ENCODE measurements around the gene KCNAB1. TPM values are rescaled to one million over a fixed set of nuclear protein-coding genes. Genes with fewer than 3 reads are reported as not detected.

Gene KCNAB1
- total and polyA plus RNA-seq, 2 donors (not counting 1 experiment from before 2014, with no cell fraction given): not detected

- no peak overlapping the region for H2AFZ ChIP-seq (ENCODE audit: insufficient read depth, low read depth, low read length, poor library complexity, severe bottlenecking)
- H3K27me3 ChIP-seq (replicated peaks in 1 of 4; ENCODE audit: control extremely low read depth in 1 of 4, control insufficient read depth in 3 of 4, insufficient read depth in 4 of 4, low read length in 3 of 4): no peaks in the 10 kb centered on the region
- H3K27ac ChIP-seq (ENCODE audit: low read length in 2 of 2): no peak overlapping the region
- no peak overlapping the region for H3K9ac ChIP-seq (ENCODE audit: low read length)
- no CpG with 5 or more reads among the region's 4 CpGs for WGBS (ENCODE audit: insufficient coverage)
- ChIA-PET CTCF (no interaction called here), POLR2A (no interaction called here)
- intact Hi-C loops (cut with micrococcal nuclease): no loop called here
- no peak for TF ChIP-seq CTCF (IDR thresholded peaks at IDR 0.05)
- no peak for TF ChIP-seq EZH2 (IDR thresholded peaks at IDR 0.05; ENCODE audit: borderline replicate concordance, insufficient read depth, low read depth, low read length, poor library complexity, severe bottlenecking)
- no peaks in the 10 kb centered on the region for H4K20me1 ChIP-seq (ENCODE audit: control insufficient read depth, insufficient read depth, low read length, poor library complexity, severe bottlenecking)
- no peaks in the 10 kb centered on the region for H3K79me2 ChIP-seq (ENCODE audit: control insufficient read depth, insufficient read depth, low read length)
- no peak for ATAC-seq (ENCODE audit: low read depth)
- H3K4me3 ChIP-seq (ENCODE audit: control extremely low read depth in 1 of 5, extremely low read depth in 1 of 5, insufficient read depth in 1 of 5, low read depth in 2 of 5, low read length in 4 of 5): no peak overlapping the region
- H3K9me3 ChIP-seq (ENCODE audit: control extremely low read depth in 1 of 3, control insufficient read depth in 2 of 3, insufficient read depth in 1 of 3, low read length in 2 of 3): no peaks in the 10 kb centered on the region
- Mint-ChIP-seq H3K9me3 (ENCODE audit: insufficient read depth) (no peaks in the 10 kb centered on the region), H3K4me1 (no peaks in the 10 kb centered on the region), H3K27ac (no peak overlapping the region), H3K27me3 (peaks cover 14% of the 10 kb centered on the region), H3K4me3 (no peak overlapping the region)
- no peaks in the 10 kb centered on the region for H3K36me3 ChIP-seq (replicated peaks in 1 of 2; ENCODE audit: control extremely low read depth in 1 of 2, control insufficient read depth in 1 of 2, extremely low read depth in 1 of 2, insufficient read depth in 2 of 2, low read length in 1 of 2)
- DNase-seq: no peak
- H3K4me1 ChIP-seq (ENCODE audit: control insufficient read depth in 2 of 2, insufficient read depth in 2 of 2, low read length in 2 of 2): no peaks in the 10 kb centered on the region
- H3K4me2 ChIP-seq (replicated peaks; ENCODE audit: low read depth, low read length, poor library complexity, severe bottlenecking): no peak overlapping the region
These were observed 276.5 kb downstream of the KCNAB1 start for GRCh38 chr3:156396851-156397250.

DNA sequence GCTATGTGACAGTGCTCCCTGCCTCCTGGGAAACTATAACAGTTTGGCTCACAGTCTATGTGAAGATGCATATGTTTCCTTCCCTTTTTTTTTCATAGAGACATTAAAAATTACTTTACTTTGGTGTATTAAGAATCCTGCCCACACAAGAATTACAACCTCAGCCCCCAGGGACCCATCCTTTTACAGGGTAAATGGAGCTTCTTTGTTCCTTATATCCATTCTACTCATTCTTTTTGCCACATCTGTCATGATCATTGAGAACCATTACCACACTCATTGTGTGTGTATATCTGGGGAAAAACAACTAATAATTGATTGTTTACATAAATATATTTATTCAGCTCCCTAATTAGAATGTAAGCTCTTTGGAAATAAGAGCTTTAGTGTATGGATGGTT is 277.2 kb downstream of the KCNAB1 start:
- TF ChIP-seq EZH2 (IDR thresholded peaks at IDR 0.05; ENCODE audit: borderline replicate concordance, insufficient read depth, low read depth, low read length, poor library complexity, severe bottlenecking): no peak
- TF ChIP-seq CTCF (IDR thresholded peaks at IDR 0.05): no peak
- Histone ChIP-seq H3K27ac (ENCODE audit: low read length in 2 of 2) (no peak overlapping the region), H3K4me1 (ENCODE audit: control insufficient read depth in 2 of 2, insufficient read depth in 2 of 2, low read length in 2 of 2) (no peaks in the 10 kb centered on the region), H3K4me3 (ENCODE audit: control extremely low read depth in 1 of 5, extremely low read depth in 1 of 5, insufficient read depth in 1 of 5, low read depth in 2 of 5, low read length in 4 of 5) (no peak overlapping the region), H2AFZ (ENCODE audit: insufficient read depth, low read depth, low read length, poor library complexity, severe bottlenecking) (no peak overlapping the region), H4K20me1 (ENCODE audit: control insufficient read depth, insufficient read depth, low read length, poor library complexity, severe bottlenecking) (no peaks in the 10 kb centered on the region), H3K9me3 (ENCODE audit: control extremely low read depth in 1 of 3, control insufficient read depth in 2 of 3, insufficient read depth in 1 of 3, low read length in 2 of 3) (no peaks in the 10 kb centered on the region), H3K4me2 (replicated peaks; ENCODE audit: low read depth, low read length, poor library complexity, severe bottlenecking) (no peak overlapping the region), H3K27me3 (replicated peaks in 1 of 4; ENCODE audit: control extremely low read depth in 1 of 4, control insufficient read depth in 3 of 4, insufficient read depth in 4 of 4, low read length in 3 of 4) (no peaks in the 10 kb centered on the region), H3K36me3 (replicated peaks in 1 of 2; ENCODE audit: control extremely low read depth in 1 of 2, control insufficient read depth in 1 of 2, extremely low read depth in 1 of 2, insufficient read depth in 2 of 2, low read length in 1 of 2) (no peaks in the 10 kb centered on the region), H3K9ac (ENCODE audit: low read length) (no peak overlapping the region), H3K79me2 (ENCODE audit: control insufficient read depth, insufficient read depth, low read length) (no peaks in the 10 kb centered on the region)
- Mint-ChIP-seq H3K27me3 (peaks cover 17% of the 10 kb centered on the region), H3K4me1 (no peaks in the 10 kb centered on the region), H3K27ac (no peak overlapping the region), H3K4me3 (no peak overlapping the region), H3K9me3 (ENCODE audit: insufficient read depth) (no peaks in the 10 kb centered on the region)
- intact Hi-C loops (cut with micrococcal nuclease): no loop called here
- ATAC-seq (ENCODE audit: low read depth) (no peak), DNase-seq (no peak)
- ChIA-PET CTCF (no interaction called here), POLR2A (no interaction called here)

Measured in B cell (primary cell).